CD4-positive, alpha-beta T cell treated with Interleukin-12 subunit alpha and Interleukin-12 subunit beta, for 1 hour (primary cell): ENCODE results near the gene RBPJ.

Experiments
- DNase-seq: peaks from one replicate; pipeline ENCODE4 v3.0.0-alpha.2; 2020

The RBPJ gene

GRCh38 chr4:26463386-26463785, 142.6 kb downstream of the RBPJ start:
- no peak for DNase-seq

- no peak for DNase-seq
Observed at GRCh38 chr4:26464420-26465095, 143.7 kb downstream of the RBPJ start.

GRCh38 chr4:26466578-26467270, 145.9 kb downstream of the RBPJ start:
- no peak for DNase-seq

GRCh38 chr4:26467724-26468123, 146.9 kb downstream of the RBPJ start:
- DNase-seq: no peak

GRCh38 chr4:26468283-26468949, 147.6 kb downstream of the RBPJ start:
- no peak for DNase-seq

- DNase-seq: no peak
Observed at GRCh38 chr4:26468977-26469376, 148.2 kb downstream of the RBPJ start.

- DNase-seq: no peak
Observed at GRCh38 chr4:26471890-26472289, 151.1 kb downstream of the RBPJ start.

- no peak for DNase-seq
Observed at GRCh38 chr4:26473893-26474292, 153.1 kb downstream of the RBPJ start.

GRCh38 chr4:26474551-26474950, 153.7 kb downstream of the RBPJ start:
- DNase-seq: no peak

- DNase-seq: no peak
Observed at GRCh38 chr4:26475716-26476115, 154.9 kb downstream of the RBPJ start.

GRCh38 chr4:26476545-26476944, 155.7 kb downstream of the RBPJ start:
- DNase-seq: no peak

GRCh38 chr4:26478330-26478729, 157.5 kb downstream of the RBPJ start:
- no peak for DNase-seq

GRCh38 chr4:26482508-26483462, 162.0 kb downstream of the RBPJ start:
- no peak for DNase-seq

GRCh38 chr4:26484032-26484515, 163.3 kb downstream of the RBPJ start:
- DNase-seq: no peak

- no peak for DNase-seq
Observed at GRCh38 chr4:26484516-26484915, 163.7 kb downstream of the RBPJ start.
